Body of pancreas (tissue), 4 donors: ENCODE measurements around the gene STEAP1B. TPM values are rescaled to one million over a fixed set of nuclear protein-coding genes. Genes with fewer than 3 reads are reported as not detected.

Source experiments
- ATAC-seq: fragments of 150-250 bp; one replicate; pipeline ENCODE4 v1.9.1; 2016
- DNase-seq, 4 donors: peaks; one replicate each; pipeline ENCODE4 v3.0.0-alpha.2; 2019
- H3K27ac ChIP-seq, 4 donors: fragments of 200-600 bp; sonication (generic); 1 replicate in 3 of 4; 2 replicates in 1 of 4; pipeline versions ENCODE4 v1.5.1 to v1.6.1; 2016 to 2019; ENCODE audit warnings: mild to moderate bottlenecking in 1 of 4, mixed read lengths in 1 of 4, moderate library complexity in 1 of 4
- H3K27me3 ChIP-seq, 2 donors: fragments of 200-600 bp; sonication (generic); one replicate each; pipeline ENCODE4 v1.6.0; 2016; ENCODE audit warnings: mild to moderate bottlenecking in 1 of 2
- H3K36me3 ChIP-seq, 2 donors: fragments of 200-600 bp; sonication (generic); replicated peaks in 1 of 2; 2 replicates each; pipeline ENCODE4 v1.5.1; 2016; ENCODE audit warnings: low read depth in 2 of 2; ENCODE audit not compliant: insufficient read depth in 1 of 2
- H3K4me1 ChIP-seq: fragments of 200-600 bp; sonication (generic); one replicate; pipeline ENCODE4 v1.6.0; 2016
- H3K4me3 ChIP-seq, 2 donors: fragments of 200-600 bp; sonication (generic); 1 replicate in 1 of 2; 2 replicates in 1 of 2; pipeline ENCODE4 v1.5.1; 2016 to 2019
- H3K9me3 ChIP-seq, 3 donors: fragments of 200-600 bp; sonication (generic); 1 replicate in 2 of 3; 2 replicates in 1 of 3; pipeline ENCODE4 v1.5.1; 2016
- POLR2A ChIP-seq, 3 donors: fragments of 450-650 bp; IDR thresholded peaks; one replicate each; pipeline ENCODE4 v1.6.1; 2016; ENCODE audit warnings: antibody characterized with exemption in 3 of 3, mild to moderate bottlenecking in 2 of 3
- WGBS, 2 donors: methylation state at CpG; one replicate each; pipeline ENCODE4 v1.1.5; 2017; 5-methylcytosine and 5-hydroxymethylcytosine counted together
- intact Hi-C: fragments of 100-400 bp; cut with DNase I; formaldehyde crosslinking; loops from one replicate; pipeline ENCODE4 v1.15.1; 2023
- total RNA-seq, 2 donors: library from RNA; depleted of rRNA; stranded (reverse); fragments of >200 nt; gene quantifications; one replicate each; pipeline ENCODE4 v1.1.0, GENCODE V29; 2016
- TF ChIP-seq, protein P1 (sequence below), 7 experiments: fragments of 450-650 bp in 4 of 7; fragments of 200-600 bp in 3 of 7; sonication (generic) in 3 of 7; IDR thresholded peaks; one replicate each; pipeline ENCODE4 v1.5.1; 2016 to 2019; ENCODE audit warnings: antibody characterized with exemption in 7 of 7

Gene STEAP1B
- total RNA-seq, 2 donors from 2014 or later = 1.3 TPM; not detected in 1

DNA sequence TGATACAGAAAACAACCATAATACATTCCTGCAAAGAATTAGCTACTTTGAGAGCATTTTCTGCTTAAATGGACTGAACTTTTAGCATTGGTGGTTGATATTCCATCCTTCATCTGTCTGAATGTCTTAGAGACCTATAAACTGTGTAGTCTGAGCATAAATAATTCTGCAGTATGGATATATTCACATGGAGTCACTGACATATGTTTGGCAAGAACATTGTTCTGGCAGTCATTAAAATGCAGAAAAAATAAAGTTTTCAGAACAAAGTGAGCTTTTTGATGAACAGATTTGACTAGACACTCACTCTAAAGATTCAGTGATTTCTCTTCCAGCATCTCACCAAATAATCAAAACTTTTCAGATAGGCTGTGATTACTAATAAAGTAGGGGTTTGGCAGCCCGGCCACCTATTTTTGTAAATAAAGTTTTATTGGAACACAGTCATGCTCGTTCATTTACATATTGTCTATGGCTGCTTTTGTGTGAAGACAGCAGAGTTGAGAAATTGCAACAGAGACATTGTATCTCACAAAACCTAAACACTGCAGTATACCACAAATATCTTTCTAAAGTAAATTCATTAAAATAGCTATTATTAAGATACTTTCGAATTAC, 98.9 kb downstream of the STEAP1B start:
- no peak overlapping the region for H3K4me3 ChIP-seq
- WGBS, 2 donors = 78 to 83% methylated on average over 3 of the region's 3 CpGs
- H3K36me3 ChIP-seq = no peaks in the 10 kb centered on the region
- ATAC-seq (no peak), DNase-seq (no peak)
- no peaks in the 10 kb centered on the region for H3K4me1 ChIP-seq
- intact Hi-C loops = no loop called here
- H3K9me3 ChIP-seq = no peaks in the 10 kb centered on the region
- TF ChIP-seq, protein P1, sequence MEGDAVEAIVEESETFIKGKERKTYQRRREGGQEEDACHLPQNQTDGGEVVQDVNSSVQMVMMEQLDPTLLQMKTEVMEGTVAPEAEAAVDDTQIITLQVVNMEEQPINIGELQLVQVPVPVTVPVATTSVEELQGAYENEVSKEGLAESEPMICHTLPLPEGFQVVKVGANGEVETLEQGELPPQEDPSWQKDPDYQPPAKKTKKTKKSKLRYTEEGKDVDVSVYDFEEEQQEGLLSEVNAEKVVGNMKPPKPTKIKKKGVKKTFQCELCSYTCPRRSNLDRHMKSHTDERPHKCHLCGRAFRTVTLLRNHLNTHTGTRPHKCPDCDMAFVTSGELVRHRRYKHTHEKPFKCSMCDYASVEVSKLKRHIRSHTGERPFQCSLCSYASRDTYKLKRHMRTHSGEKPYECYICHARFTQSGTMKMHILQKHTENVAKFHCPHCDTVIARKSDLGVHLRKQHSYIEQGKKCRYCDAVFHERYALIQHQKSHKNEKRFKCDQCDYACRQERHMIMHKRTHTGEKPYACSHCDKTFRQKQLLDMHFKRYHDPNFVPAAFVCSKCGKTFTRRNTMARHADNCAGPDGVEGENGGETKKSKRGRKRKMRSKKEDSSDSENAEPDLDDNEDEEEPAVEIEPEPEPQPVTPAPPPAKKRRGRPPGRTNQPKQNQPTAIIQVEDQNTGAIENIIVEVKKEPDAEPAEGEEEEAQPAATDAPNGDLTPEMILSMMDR (IDR thresholded peaks at IDR 0.05) = no peak
- no peak for TF ChIP-seq POLR2A (IDR thresholded peaks at IDR 0.05)
- no peak overlapping the region for H3K27ac ChIP-seq
- H3K27me3 ChIP-seq = no peaks in the 10 kb centered on the region

DNA sequence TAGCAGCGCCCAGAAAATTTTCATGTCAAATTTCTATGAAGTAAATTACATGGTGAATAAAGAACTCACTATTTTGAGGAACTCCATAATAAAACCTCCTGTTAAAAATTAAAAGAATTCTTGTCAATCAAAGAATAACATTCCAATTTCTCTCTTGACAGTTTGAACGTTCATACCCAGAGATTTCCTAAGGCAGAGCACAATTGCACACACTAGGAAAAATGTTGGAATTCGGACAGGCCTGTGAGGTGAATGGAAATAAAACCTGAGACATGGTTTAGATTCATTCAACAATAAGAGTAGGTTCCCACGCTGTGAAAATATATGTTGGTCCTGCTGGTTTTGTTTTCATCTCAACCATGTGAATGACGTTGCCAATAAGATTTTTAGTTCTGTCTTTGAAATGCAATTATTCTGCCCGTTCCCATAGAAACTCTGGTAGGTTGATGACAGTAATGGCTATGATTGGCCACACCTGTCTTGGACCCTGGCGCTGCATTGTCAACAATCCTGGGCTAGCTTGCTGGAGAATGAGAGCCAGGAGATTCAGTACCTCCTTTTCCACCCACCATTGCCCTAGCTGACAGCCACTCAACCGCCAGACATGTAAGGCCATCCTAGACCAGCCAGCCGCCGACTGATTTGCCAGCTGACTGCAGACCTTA, 99.7 kb downstream of the STEAP1B start:
- intact Hi-C loops = no loop called here
- H3K9me3 ChIP-seq = no peaks in the 10 kb centered on the region

DNA sequence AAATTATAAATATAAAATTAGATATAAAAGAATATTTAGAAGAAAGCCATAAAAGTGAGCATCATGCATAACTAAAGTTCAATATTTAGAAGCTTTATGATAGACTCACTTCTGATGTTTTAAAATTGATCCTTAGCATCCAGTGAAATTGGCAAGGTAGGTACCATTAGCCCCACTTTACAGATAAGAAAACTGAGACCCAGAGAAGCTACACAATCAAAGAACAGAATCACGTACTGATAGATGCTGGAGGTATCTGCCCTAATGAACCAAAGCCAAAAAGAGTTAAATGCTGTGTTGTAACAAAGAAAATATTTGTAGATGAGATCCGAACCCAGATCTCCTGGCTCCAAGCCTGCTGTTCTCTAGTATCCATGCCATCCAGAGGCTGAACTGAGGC, 100.4 kb downstream of the STEAP1B start:
- H3K27ac ChIP-seq = no peak overlapping the region
- DNase-seq = no peak
- no peaks in the 10 kb centered on the region for H3K4me1 ChIP-seq
- H3K4me3 ChIP-seq = no peak overlapping the region
- no peaks in the 10 kb centered on the region for H3K27me3 ChIP-seq
- H3K36me3 ChIP-seq = no peaks in the 10 kb centered on the region
- ATAC-seq = no peak
- H3K9me3 ChIP-seq = no peaks in the 10 kb centered on the region
- intact Hi-C loops = no loop called here
- TF ChIP-seq, protein P1 (IDR thresholded peaks at IDR 0.05) = no peak
- no peak for TF ChIP-seq POLR2A (IDR thresholded peaks at IDR 0.05)
- WGBS, 2 donors = 43 to 47% methylated on average over 2 of the region's 2 CpGs

More for the DNA sequence above, 99.7 kb downstream of the STEAP1B start:
- H3K36me3 ChIP-seq = no peaks in the 10 kb centered on the region
- H3K27ac ChIP-seq = no peak overlapping the region
- TF ChIP-seq POLR2A (IDR thresholded peaks at IDR 0.05) = no peak
- TF ChIP-seq, protein P1 (IDR thresholded peaks at IDR 0.05) = no peak
- H3K4me3 ChIP-seq = no peak overlapping the region
- H3K4me1 ChIP-seq = no peaks in the 10 kb centered on the region
- DNase-seq (no peak), ATAC-seq (no peak)
- H3K27me3 ChIP-seq = no peaks in the 10 kb centered on the region
- 68 to 75% methylated on average over 10 of the region's 10 CpGs for whole genome bisulfite sequencing, 2 donors

DNA sequence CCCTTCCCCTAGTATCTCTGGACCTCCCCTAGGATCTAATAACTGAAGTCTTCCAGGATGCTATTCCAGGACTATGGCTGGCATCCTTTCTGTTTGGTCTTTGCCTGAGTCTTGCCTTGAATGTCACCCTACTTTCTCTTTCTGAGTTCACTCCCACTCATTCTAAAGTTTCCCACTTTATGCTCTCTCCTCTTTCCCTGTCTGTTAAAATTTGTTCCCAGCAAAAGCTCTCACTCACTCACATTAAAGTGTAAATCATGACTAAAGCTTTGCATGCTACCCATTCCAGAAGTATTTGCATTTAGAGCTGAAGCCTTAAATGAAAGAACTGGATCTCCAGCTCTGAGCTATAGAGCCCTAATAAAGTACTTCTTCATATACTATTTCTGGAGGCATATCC, 100.9 kb downstream of the STEAP1B start:
- H3K36me3 ChIP-seq = no peaks in the 10 kb centered on the region
- no peak overlapping the region for H3K4me3 ChIP-seq
- no peak overlapping the region for H3K27ac ChIP-seq
- ATAC-seq (no peak), DNase-seq (no peak)
- no peaks in the 10 kb centered on the region for H3K27me3 ChIP-seq
- no peaks in the 10 kb centered on the region for H3K9me3 ChIP-seq
- no peaks in the 10 kb centered on the region for H3K4me1 ChIP-seq
- intact Hi-C loops = no loop called here
- TF ChIP-seq, protein P1 (IDR thresholded peaks at IDR 0.05) = no peak
- no peak for TF ChIP-seq POLR2A (IDR thresholded peaks at IDR 0.05)

DNA sequence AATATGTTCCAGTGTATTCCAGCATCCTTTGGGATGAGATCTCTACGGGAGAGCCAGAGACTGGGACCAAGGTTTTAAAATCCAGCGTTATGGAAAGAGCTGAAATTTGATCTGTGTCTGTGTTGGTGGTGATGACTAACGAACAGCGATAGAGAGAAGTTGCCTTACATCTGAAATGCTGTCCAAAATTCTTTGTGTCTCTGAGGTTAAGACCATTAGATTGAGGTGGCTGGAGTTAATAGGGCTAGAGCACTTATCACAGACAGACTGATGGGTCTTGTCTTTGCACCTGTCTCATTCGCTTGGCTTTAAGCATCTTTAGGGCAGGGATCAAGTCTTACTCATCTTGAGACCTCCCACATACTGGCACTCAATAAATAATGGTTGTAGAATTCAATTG, 102.0 kb downstream of the STEAP1B start:
- H3K27me3 ChIP-seq = no peaks in the 10 kb centered on the region
- no peak overlapping the region for H3K27ac ChIP-seq
- 71 to 78% methylated on average over 5 of the region's 5 CpGs for WGBS, 2 donors
- no peak for ATAC-seq
- no peaks in the 10 kb centered on the region for H3K36me3 ChIP-seq
- no peaks in the 10 kb centered on the region for H3K4me1 ChIP-seq
- no peak for TF ChIP-seq POLR2A (IDR thresholded peaks at IDR 0.05)
- TF ChIP-seq, protein P1 (IDR thresholded peaks at IDR 0.05) = no peak
- H3K4me3 ChIP-seq = no peak overlapping the region
- no peaks in the 10 kb centered on the region for H3K9me3 ChIP-seq
- intact Hi-C loops = no loop called here
- DNase-seq = no peak
